T-cell (primary cell): ENCODE data around the gene TPBGL. TPM values are rescaled to one million over a fixed set of nuclear protein-coding genes. Genes with fewer than 3 reads are reported as not detected.

Experiments
- ATAC-seq, 4 experiments: fragments of 200-7000 bp in 3 of 4; fragments of 150-1000 bp in 1 of 4; cut with Tn5 transposase; replicated peaks in 1 of 4; 1 replicate in 3 of 4; 2 replicates in 1 of 4; pipeline ENCODE4 v1.10.0; 2021; ENCODE audit warnings: moderate library complexity in 3 of 4, mild to moderate bottlenecking in 2 of 4, moderate number of reproducible peaks in 1 of 4
- CTCF ChIA-PET, 2 donors: fragments of 300-600 bp; sonication (Branson Sonifier 250); formaldehyde crosslinking; loops; one replicate each; lab custom pipeline; 2022; ENCODE audit warnings: antibody characterized with exemption in 2 of 2; lab: Charles Lee
- POLR2A ChIA-PET, 2 donors: fragments of 300-600 bp; sonication (Branson Sonifier 250); formaldehyde crosslinking; loops; one replicate each; lab custom pipeline; 2022; ENCODE audit warnings: antibody characterized with exemption in 2 of 2; lab: Charles Lee
- DNase-seq, 35 experiments: peaks; one replicate each; pipeline versions ENCODE4 v3.0.0 to v3.0.0-alpha.2; 2013 to 2023
- H3K27ac ChIP-seq: one replicate; pipeline ENCODE4 v1.5.1; 2013; ENCODE audit warnings: low read length
- H3K27me3 ChIP-seq, 2 experiments: replicated peaks in 1 of 2; 1 replicate in 1 of 2; 2 replicates in 1 of 2; pipeline versions ENCODE4 v1.6.1 to v1.7.0; 2013; ENCODE audit warnings: low read length in 1 of 2, mixed read lengths in 1 of 2; ENCODE audit not compliant: control insufficient read depth in 2 of 2, insufficient read depth in 2 of 2; ENCODE audit errors: extremely low read depth in 1 of 2
- H3K36me3 ChIP-seq, 2 donors: 1 replicate in 1 of 2; 2 replicates in 1 of 2; pipeline versions ENCODE4 v1.6.1 to v1.7.0; 2013; ENCODE audit warnings: low read length in 1 of 2; ENCODE audit not compliant: control insufficient read depth in 2 of 2, insufficient read depth in 1 of 2; ENCODE audit errors: extremely low read depth in 1 of 2
- H3K4me1 ChIP-seq, 2 experiments: 1 replicate in 1 of 2; 2 replicates in 1 of 2; pipeline versions ENCODE4 v1.6.1 to v1.7.0; 2013; ENCODE audit warnings: low read length in 2 of 2, mixed read lengths in 1 of 2; ENCODE audit not compliant: insufficient read depth in 2 of 2, control insufficient read depth in 1 of 2; ENCODE audit errors: extremely low read depth in 1 of 2
- H3K4me3 ChIP-seq, 2 donors: 1 replicate in 1 of 2; 2 replicates in 1 of 2; pipeline versions ENCODE4 v1.5.1 to v1.7.0; 2013; ENCODE audit warnings: mild to moderate bottlenecking in 2 of 2, low read length in 1 of 2, moderate library complexity in 1 of 2; ENCODE audit not compliant: control insufficient read depth in 1 of 2; ENCODE audit errors: extremely low read depth in 1 of 2
- H3K9me3 ChIP-seq: 2 replicates; pipeline ENCODE4 v1.7.0; 2013
- H3K27ac Mint-ChIP-seq, 2 donors: one replicate each; pipeline ENCODE4 v1.8.0; 2020 to 2021; ENCODE audit warnings: mild to moderate bottlenecking in 2 of 2, mixed read lengths in 2 of 2
- H3K27me3 Mint-ChIP-seq, 2 donors: one replicate each; pipeline ENCODE4 v1.8.0; 2021 to 2022; ENCODE audit warnings: mixed read lengths in 2 of 2
- H3K36me3 Mint-ChIP-seq: one replicate; pipeline ENCODE4 v1.8.0; 2021; ENCODE audit warnings: mixed read lengths
- H3K4me1 Mint-ChIP-seq, 3 donors: one replicate each; pipeline ENCODE4 v1.8.0; 2020 to 2022; ENCODE audit warnings: mixed read lengths in 3 of 3, mild to moderate bottlenecking in 1 of 3
- H3K4me3 Mint-ChIP-seq, 3 donors: one replicate each; pipeline ENCODE4 v1.8.0; 2020 to 2022; ENCODE audit warnings: mild to moderate bottlenecking in 3 of 3, mixed read lengths in 3 of 3, moderate library complexity in 3 of 3
- H3K9me3 Mint-ChIP-seq, 3 donors: one replicate each; pipeline ENCODE4 v1.8.0; 2020 to 2022; ENCODE audit warnings: mixed read lengths in 3 of 3
- WGBS: methylation state at CpG from one replicate; pipeline ENCODE4 v1.1.5; 2013; ENCODE audit warnings: missing lambda C conversion rate; ENCODE audit not compliant: insufficient coverage; 5-methylcytosine and 5-hydroxymethylcytosine counted together
- total RNA-seq, 35 experiments: library from RNA in 6 of 35; stranded (reverse) in 6 of 35; fragments of 120-200 nt in 1 of 35; gene quantifications; one replicate each; pipeline versions ENCODE4 v1.2.1 to v1.2.4 and lab custom pipeline; 2013 to 2026

Gene TPBGL
- total RNA-seq, 5 donors from 2014 or later (not counting 1 experiment from before 2014, with no cell fraction given), result 0.13 to 0.59 (median 0.47) TPM

GRCh38 chr11:75205564-75206020 lies 35.0 kb upstream of the TPBGL start:
- no peaks in the 10 kb centered on the region for H3K36me3 ChIP-seq
- no peaks in the 10 kb centered on the region for H3K9me3 ChIP-seq
- peaks cover 3 to 4% of the 10 kb centered on the region in 2 donors for H3K27me3 Mint-ChIP-seq
- ChIA-PET CTCF (interaction anchor here (0.6 to 3.1 kb wide), 16 partner anchors 9 to 277 kb away, joined by 3 to 53 read pairs (median 4); no protein-coding TSS in a partner anchor), POLR2A (no interaction called here)
- H3K27me3 ChIP-seq, result peaks cover 0 to 41% of the 10 kb centered on the region in 2 experiments
- H3K4me3 ChIP-seq, result no peak overlapping the region
- no peak overlapping the region for H3K27ac Mint-ChIP-seq
- H3K4me1 Mint-ChIP-seq, result no peaks in the 10 kb centered on the region
- DNase-seq (no peak), ATAC-seq (no peak)
- no peaks in the 10 kb centered on the region for H3K36me3 Mint-ChIP-seq
- H3K4me1 ChIP-seq, result peaks cover 0 to 4% of the 10 kb centered on the region in 2 experiments
- H3K27ac ChIP-seq, result no peak overlapping the region
- no peak overlapping the region for H3K4me3 Mint-ChIP-seq
- no peaks in the 10 kb centered on the region for H3K9me3 Mint-ChIP-seq
- no CpG with 5 or more reads among the region's 5 CpGs for WGBS

- Histone ChIP-seq H3K9me3 (no peaks in the 10 kb centered on the region), H3K27ac (no peak overlapping the region), H3K27me3 (peaks cover 0 to 40% of the 10 kb centered on the region in 2 experiments), H3K36me3 (no peaks in the 10 kb centered on the region), H3K4me1 (peaks cover 0 to 4% of the 10 kb centered on the region in 2 experiments), H3K4me3 (no peak overlapping the region)
- ATAC-seq (no peak), DNase-seq (no peak)
- ChIA-PET POLR2A (interaction anchor here in 1 of 2 donors (0.5 kb wide), 1 partner anchor 57 kb away, joined by 9 read pairs; no protein-coding TSS in a partner anchor), CTCF (interaction anchor here (0.6 to 1.6 kb wide), 3 partner anchors 68 to 995 kb away, joined by 4 to 6 read pairs (median 4); no protein-coding TSS in a partner anchor)
- Mint-ChIP-seq H3K4me1 (no peaks in the 10 kb centered on the region), H3K27ac (no peak overlapping the region), H3K9me3 (no peaks in the 10 kb centered on the region), H3K4me3 (no peak overlapping the region), H3K36me3 (no peaks in the 10 kb centered on the region), H3K27me3 (peaks cover 10 to 11% of the 10 kb centered on the region in 2 donors)
- WGBS, result 25% methylated on average over 2 of the region's 2 CpGs
Observed at GRCh38 chr11:75208446-75208845, 32.1 kb upstream of the TPBGL start.

- no peaks in the 10 kb centered on the region for H3K36me3 Mint-ChIP-seq
- WGBS, result 89% methylated on average over 4 of the region's 5 CpGs
- Histone ChIP-seq H3K36me3 (no peaks in the 10 kb centered on the region), H3K9me3 (no peaks in the 10 kb centered on the region), H3K27ac (no peak overlapping the region), H3K4me1 (no peaks in the 10 kb centered on the region), H3K27me3 (peaks cover 0 to 30% of the 10 kb centered on the region in 2 experiments), H3K4me3 (no peak overlapping the region)
- POLR2A ChIA-PET, result no interaction called here
- no peaks in the 10 kb centered on the region for H3K4me1 Mint-ChIP-seq
- peaks cover 22 to 24% of the 10 kb centered on the region in 2 donors for H3K27me3 Mint-ChIP-seq
- no peak for ATAC-seq
- no peak overlapping the region for H3K4me3 Mint-ChIP-seq
- H3K9me3 Mint-ChIP-seq, result no peaks in the 10 kb centered on the region
- H3K27ac Mint-ChIP-seq, result no peak overlapping the region
- CTCF ChIA-PET, result no interaction called here
- no peak for DNase-seq
Observed at GRCh38 chr11:75212411-75212810, 28.2 kb upstream of the TPBGL start.

- Mint-ChIP-seq H3K4me3 (no peak overlapping the region), H3K9me3 (no peaks in the 10 kb centered on the region), H3K27ac (peak overlapping the region in 1 of 2 donors; percentile 6), H3K27me3 (peaks cover 29 to 39% of the 10 kb centered on the region in 2 donors), H3K36me3 (no peaks in the 10 kb centered on the region), H3K4me1 (no peaks in the 10 kb centered on the region)
- H3K27ac ChIP-seq, result no peak overlapping the region
- 2% methylated on average over 5 of the region's 8 CpGs for WGBS
- no peaks in the 10 kb centered on the region for H3K4me1 ChIP-seq
- ChIA-PET CTCF (interaction anchor here in 1 of 2 donors (0.6 to 1.6 kb wide), 7 partner anchors 9 to 283 kb away, joined by 3 to 5 read pairs (median 5); no protein-coding TSS in a partner anchor), POLR2A (no interaction called here)
- peaks cover 0 to 31% of the 10 kb centered on the region in 2 experiments for H3K27me3 ChIP-seq
- ATAC-seq, result peak; percentile 50 to 75 (median 60)
- DNase-seq, result peak; percentile 16 to 84 (median 66)
- H3K36me3 ChIP-seq, result no peaks in the 10 kb centered on the region
- no peak overlapping the region for H3K4me3 ChIP-seq
- H3K9me3 ChIP-seq, result no peaks in the 10 kb centered on the region
Observed at GRCh38 chr11:75214411-75214821, 26.2 kb upstream of the TPBGL start.

GRCh38 chr11:75214843-75215242 lies 25.7 kb upstream of the TPBGL start:
- Mint-ChIP-seq H3K27ac (no peak overlapping the region), H3K36me3 (no peaks in the 10 kb centered on the region)
- POLR2A ChIA-PET, result no interaction called here

GRCh38 chr11:75219869-75220268 lies 20.7 kb upstream of the TPBGL start:
- no peak overlapping the region for H3K27ac Mint-ChIP-seq
- no peak overlapping the region for H3K4me3 ChIP-seq
- H3K36me3 Mint-ChIP-seq, result no peaks in the 10 kb centered on the region
- ChIA-PET POLR2A (no interaction called here), CTCF (interaction anchor here (0.5 to 0.6 kb wide), 2 partner anchors 102 to 446 kb away, joined by 3 to 5 read pairs; no protein-coding TSS in a partner anchor)
- peaks cover 0 to 19% of the 10 kb centered on the region in 2 experiments for H3K27me3 ChIP-seq
- no peaks in the 10 kb centered on the region for H3K9me3 Mint-ChIP-seq
- H3K36me3 ChIP-seq, result no peaks in the 10 kb centered on the region
- H3K4me1 Mint-ChIP-seq, result no peaks in the 10 kb centered on the region
- no peak overlapping the region for H3K4me3 Mint-ChIP-seq
- peaks cover 24 to 25% of the 10 kb centered on the region in 2 donors for H3K27me3 Mint-ChIP-seq
- DNase-seq, result no peak
- WGBS, result 9% methylated on average over 1 of the region's 2 CpGs
- no peak for ATAC-seq
- no peaks in the 10 kb centered on the region for H3K9me3 ChIP-seq
- H3K27ac ChIP-seq, result no peak overlapping the region
- H3K4me1 ChIP-seq, result no peaks in the 10 kb centered on the region

More at GRCh38 chr11:75214843-75215242, 25.7 kb upstream of the TPBGL start:
- Histone ChIP-seq H3K36me3 (no peaks in the 10 kb centered on the region), H3K27ac (no peak overlapping the region), H3K4me1 (no peaks in the 10 kb centered on the region), H3K27me3 (peaks cover 0 to 31% of the 10 kb centered on the region in 2 experiments), H3K4me3 (no peak overlapping the region), H3K9me3 (no peaks in the 10 kb centered on the region)
- Mint-ChIP-seq H3K4me3 (no peak overlapping the region), H3K27me3 (peaks cover 33 to 39% of the 10 kb centered on the region in 2 donors), H3K4me1 (no peaks in the 10 kb centered on the region), H3K9me3 (no peaks in the 10 kb centered on the region)
- DNase-seq, result no peak
- no peak for ATAC-seq
- CTCF ChIA-PET, result interaction anchor here in 1 of 2 donors (0.6 to 1.6 kb wide), 7 partner anchors 10 to 283 kb away, joined by 3 to 5 read pairs (median 5); no protein-coding TSS in a partner anchor
